IMR-90 (cell line): Measurements from ENCODE around the gene MUC5AC. TPM values are rescaled to one million over a fixed set of nuclear protein-coding genes. Genes with fewer than 3 reads are reported as not detected.
A peak's percentile ranks its signal among the peaks of the same experiment; 100 is the strongest.

Experiments
- ATAC-seq: fragments of 200-7000 bp; cut with Tn5 transposase; 2 replicates; pipeline ENCODE4 v1.9.1; 2020; ENCODE audit warnings: low read depth, mild to moderate bottlenecking, moderate library complexity
- BruUV-seq: library from RNA; stranded (reverse); fragments of 400-500 nt; replicated peaks from 2 replicates; lab custom pipeline; 2021; lab: Mats Ljungman, UMichigan
- CTCF ChIA-PET: fragments of 300-600 bp; formaldehyde crosslinking; extraction: SDS; loops from one replicate; lab custom pipeline; 2021; ENCODE audit warnings: antibody characterized with exemption; lab: Yijun Ruan, JAX
- POLR2A ChIA-PET: fragments of 300-600 bp; sonication (Branson Sonifier 250); formaldehyde crosslinking; loops from one replicate; lab custom pipeline; 2022; ENCODE audit warnings: antibody characterized with exemption; ENCODE audit not compliant: unreplicated experiment; lab: Charles Lee
- DNase-seq: peaks from one replicate; pipeline ENCODE4 v3.0.0; 2013
- H2AFZ ChIP-seq: replicated peaks from 2 replicates; pipeline ENCODE3; 2013; ENCODE audit warnings: low read length, mild to moderate bottlenecking; ENCODE audit not compliant: poor library complexity
- H2AK5ac ChIP-seq: 2 replicates; pipeline ENCODE4 v1.6.1; 2013; ENCODE audit warnings: low read depth, low read length, inconsistent platforms
- H2AK9ac ChIP-seq: replicated peaks from 2 replicates; pipeline ENCODE3; 2013; ENCODE audit warnings: mild to moderate bottlenecking, low read depth, low read length, moderate library complexity; ENCODE audit not compliant: poor library complexity
- H2BK120ac ChIP-seq: 2 replicates; pipeline ENCODE4 v1.6.1; 2013; ENCODE audit warnings: low read depth, low read length, inconsistent platforms
- H2BK15ac ChIP-seq: 3 replicates; pipeline ENCODE4 v1.6.1; 2013; ENCODE audit warnings: low read depth, low read length, inconsistent platforms
- H2BK20ac ChIP-seq: 2 replicates; pipeline ENCODE4 v1.6.1; 2013; ENCODE audit warnings: low read depth, mild to moderate bottlenecking, inconsistent platforms, low read length, moderate library complexity
- H2BK5ac ChIP-seq: 2 replicates; pipeline ENCODE4 v1.6.1; 2013; ENCODE audit warnings: mild to moderate bottlenecking, low read depth, low read length, inconsistent platforms; ENCODE audit not compliant: poor library complexity, severe bottlenecking
- H3K14ac ChIP-seq: replicated peaks from 2 replicates; pipeline ENCODE4 v1.6.1; 2013; ENCODE audit warnings: low read depth, low read length, inconsistent platforms
- H3K18ac ChIP-seq: 2 replicates; pipeline ENCODE4 v1.6.1; 2013; ENCODE audit warnings: low read depth, low read length, control low read depth
- H3K23ac ChIP-seq: 2 replicates; pipeline ENCODE4 v1.6.1; 2013; ENCODE audit warnings: low read depth, low read length, inconsistent platforms
- H3K27ac ChIP-seq: 2 replicates; pipeline ENCODE4 v1.5.1; 2013; ENCODE audit warnings: mild to moderate bottlenecking, control low read depth, low read length; ENCODE audit not compliant: insufficient read depth
- H3K27me3 ChIP-seq: 2 replicates; pipeline ENCODE4 v1.6.1; 2013; ENCODE audit warnings: low read length; ENCODE audit not compliant: control insufficient read depth, insufficient read depth
- H3K36me3 ChIP-seq: 2 replicates; pipeline ENCODE4 v1.6.1; 2013; ENCODE audit warnings: low read length, mixed read lengths; ENCODE audit not compliant: control insufficient read depth, insufficient read depth
- H3K4ac ChIP-seq: 2 replicates; pipeline ENCODE4 v1.6.1; 2013; ENCODE audit warnings: low read depth, low read length, inconsistent platforms
- H3K4me1 ChIP-seq: 2 replicates; pipeline ENCODE4 v1.6.1; 2013; ENCODE audit warnings: low read length, mixed read lengths; ENCODE audit not compliant: control insufficient read depth, insufficient read depth
- H3K4me2 ChIP-seq: 2 replicates; pipeline ENCODE4 v1.6.1; 2013; ENCODE audit warnings: low read depth, mild to moderate bottlenecking, control low read depth, low read length, moderate library complexity
- H3K4me3 ChIP-seq: 2 replicates; pipeline ENCODE4 v1.5.1; 2013; ENCODE audit warnings: low read depth, mild to moderate bottlenecking, control low read depth, low read length, moderate library complexity; ENCODE audit not compliant: insufficient read depth
- H3K56ac ChIP-seq: 2 replicates; pipeline ENCODE4 v1.6.1; 2013; ENCODE audit warnings: low read length, inconsistent platforms; ENCODE audit not compliant: insufficient read depth; ENCODE audit errors: extremely low read depth
- H3K79me1 ChIP-seq, 2 experiments: 2 replicates each; pipeline ENCODE4 v1.6.1; 2013; ENCODE audit warnings: low read length in 2 of 2, inconsistent platforms in 1 of 2, low read depth in 1 of 2
- H3K9ac ChIP-seq: 2 replicates; pipeline ENCODE4 v1.6.1; 2013; ENCODE audit warnings: low read depth, low read length, control low read depth
- H3K9me1 ChIP-seq: 2 replicates; pipeline ENCODE4 v1.6.1; 2013; ENCODE audit warnings: low read length, inconsistent platforms; ENCODE audit not compliant: insufficient read depth
- H3K9me3 ChIP-seq: 2 replicates; pipeline ENCODE4 v1.6.1; 2013; ENCODE audit warnings: low read length; ENCODE audit not compliant: control insufficient read depth, insufficient read depth
- H4K20me1 ChIP-seq: 2 replicates; pipeline ENCODE4 v1.6.1; 2013; ENCODE audit warnings: low read length, inconsistent platforms; ENCODE audit not compliant: insufficient read depth
- H4K5ac ChIP-seq: 2 replicates; pipeline ENCODE4 v1.6.1; 2013; ENCODE audit warnings: mild to moderate bottlenecking, low read depth, low read length, control low read depth
- H4K8ac ChIP-seq, 2 experiments: 2 replicates each; pipeline ENCODE4 v1.6.1; 2013; ENCODE audit warnings: low read depth in 2 of 2, low read length in 2 of 2, control low read depth in 1 of 2, inconsistent platforms in 1 of 2
- H4K91ac ChIP-seq: 2 replicates; pipeline ENCODE4 v1.6.1; 2013; ENCODE audit warnings: low read depth, low read length, inconsistent platforms; ENCODE audit not compliant: insufficient read depth
- CHD1 ChIP-seq: IDR thresholded peaks from 2 replicates; pipeline ENCODE4 v1.6.1; 2012; ENCODE audit warnings: low read depth, low read length, improper control_type of control experiment
- CTCF ChIP-seq: conservative IDR thresholded peaks from 2 replicates; pipeline ENCODE4 v1.5.1; 2012; ENCODE audit warnings: mild to moderate bottlenecking, low read depth, low read length, improper control_type of control experiment
- FOS ChIP-seq: fragments of 150-350 bp; IDR thresholded peaks from 2 replicates; pipeline ENCODE4 v1.6.1; 2016; ENCODE audit warnings: low read depth, low read length
- MAFK ChIP-seq: IDR thresholded peaks from 2 replicates; pipeline ENCODE4 v1.6.1; 2012; ENCODE audit warnings: low read depth, low read length, improper control_type of control experiment
- MAZ ChIP-seq: IDR thresholded peaks from 2 replicates; pipeline ENCODE4 v1.6.1; 2012; ENCODE audit warnings: low read depth, mild to moderate bottlenecking, low read length, improper control_type of control experiment, moderate library complexity, borderline replicate concordance
- MXI1 ChIP-seq: IDR thresholded peaks from 2 replicates; pipeline ENCODE4 v1.6.1; 2012; ENCODE audit warnings: low read depth, mild to moderate bottlenecking, low read length, moderate library complexity, borderline replicate concordance
- NFE2L2 ChIP-seq: fragments of 150-350 bp; IDR thresholded peaks from 2 replicates; pipeline ENCODE4 v1.6.1; 2016; ENCODE audit warnings: low read depth, mild to moderate bottlenecking, low read length
- POLR2A ChIP-seq: IDR thresholded peaks from 2 replicates; pipeline ENCODE4 v1.6.1; 2012; ENCODE audit warnings: mild to moderate bottlenecking, low read depth, low read length
- RCOR1 ChIP-seq: IDR thresholded peaks from 2 replicates; pipeline ENCODE4 v1.6.1; 2012; ENCODE audit warnings: mild to moderate bottlenecking, low read length, improper control_type of control experiment; ENCODE audit not compliant: insufficient replicate concordance
- SMC3 ChIP-seq: fragments of 150-350 bp; IDR thresholded peaks from 2 replicates; pipeline ENCODE4 v1.6.1; 2016; ENCODE audit warnings: low read depth, mild to moderate bottlenecking, antibody characterized with exemption, low read length, moderate library complexity
- USF2 ChIP-seq: fragments of 150-350 bp; IDR thresholded peaks from 2 replicates; pipeline ENCODE4 v1.6.1; 2017; ENCODE audit warnings: mild to moderate bottlenecking, antibody characterized with exemption, low read length, low read depth
- WGBS, 2 experiments: methylation state at CpG; one replicate each; pipeline versions ENCODE4 v1.1.5 to v1.1.7; 2013; ENCODE audit warnings: missing lambda C conversion rate in 2 of 2; ENCODE audit not compliant: insufficient read length in 1 of 2; ENCODE audit errors: extremely low coverage in 2 of 2; 5-methylcytosine and 5-hydroxymethylcytosine counted together
- dilution Hi-C: fragments of 300-500 bp; cut with HindIII; formaldehyde crosslinking; loops from one replicate; pipeline ENCODE4 v1.14.3; 2018; ENCODE audit warnings: low sequenced_read_pairs; ENCODE audit not compliant: unreplicated experiment
- in situ Hi-C: fragments of 300-500 bp; cut with MboI; formaldehyde crosslinking; loops from 3 replicates; pipeline ENCODE4 v1.14.3; 2019; ENCODE audit warnings: low sequenced_read_pairs, inconsistent platforms, mixed read lengths
- intact Hi-C: fragments of 100-400 bp; cut with micrococcal nuclease; formaldehyde crosslinking; loops from 2 replicates; pipeline ENCODE4 v1.10.0; 2022
- polyA plus RNA-seq, 3 experiments: library from polyadenylated mRNA; depleted of rRNA; stranded (reverse); fragments of >200 nt; gene quantifications; 2 replicates each; pipeline ENCODE4 v1.2.3, GENCODE V29; 2012; ENCODE audit warnings: low replicate concordance in 1 of 3
- total RNA-seq: library from RNA; depleted of rRNA; stranded (reverse); fragments of >200 nt; gene quantifications from 2 replicates; pipeline ENCODE4 v1.2.3, GENCODE V29; 2012

MUC5AC gene
- total and polyA plus RNA-seq, 2 of the 4 experiments (the other 2 are of a cell fraction) = 0.02 TPM; not detected in 1

GRCh38 chr11:1230121-1230455 lies 72.3 kb downstream of the MUC5AC start:
- DNase-seq (no peak), ATAC-seq (no peak)
- TF ChIP-seq MXI1 (no peak), MAZ (no peak), FOS (no peak), POLR2A (no peak), MAFK (no peak), RCOR1 (no peak), SMC3 (no peak), NFE2L2 (no peak), CHD1 (no peak), USF2 (no peak), CTCF (no peak)
- WGBS, 2 experiments = 49% methylated on average over 3 of the region's 5 CpGs; no CpG with 5 or more reads in 1 of the 2 experiments
- intact Hi-C loops = no loop called here
- H3K4me2 ChIP-seq = no peak overlapping the region
- in situ Hi-C loops = no loop called here
- no peak overlapping the region for H3K14ac ChIP-seq
- no peak overlapping the region for H2BK20ac ChIP-seq
- no peak overlapping the region for H2BK120ac ChIP-seq
- H3K27me3 ChIP-seq = peaks cover 2% of the 10 kb centered on the region; the same call in 1 of the 2 replicates
- no peak overlapping the region for H3K27ac ChIP-seq
- H3K9me1 ChIP-seq = no peaks in the 10 kb centered on the region
- peak overlapping the region; percentile 21 for H2AFZ ChIP-seq
- H3K9ac ChIP-seq = no peak overlapping the region
- BruUV-seq = no TSS peak
- POLR2A ChIA-PET = no interaction called here
- H3K23ac ChIP-seq = no peak overlapping the region
- H3K79me1 ChIP-seq = no peaks in the 10 kb centered on the region
- CTCF ChIA-PET = no interaction called here
- no peaks in the 10 kb centered on the region for H3K4me1 ChIP-seq
- no peaks in the 10 kb centered on the region; the same call in 1 of the 2 replicates for H4K20me1 ChIP-seq
- no peak overlapping the region for H3K4ac ChIP-seq
- no peak overlapping the region for H3K18ac ChIP-seq
- no peak overlapping the region for H2BK15ac ChIP-seq
- dilution Hi-C loops = no loop called here
- H4K5ac ChIP-seq = no peak overlapping the region
- no peak overlapping the region for H2AK5ac ChIP-seq
- H2AK9ac ChIP-seq = no peak overlapping the region
- no peak overlapping the region for H3K56ac ChIP-seq
- no peak overlapping the region for H2BK5ac ChIP-seq
- no peak overlapping the region for H4K8ac ChIP-seq
- H3K36me3 ChIP-seq = no peaks in the 10 kb centered on the region
- H4K91ac ChIP-seq = no peak overlapping the region
- no peak overlapping the region for H3K4me3 ChIP-seq
- no peaks in the 10 kb centered on the region for H3K9me3 ChIP-seq
